Prostate gland (tissue), 2 donors: ENCODE measurements around the gene KCND2. TPM values are rescaled to one million over a fixed set of nuclear protein-coding genes. Genes with fewer than 3 reads are reported as not detected.
"Not testable (repeated sequence)": the region's sequence is repeated elsewhere in the genome, so short reads cannot be mapped to it uniquely, and the experiment has no call there.

Experiments used
- DNase-seq: peaks from one replicate; pipeline ENCODE4 v3.0.0-alpha.2; 2019; ENCODE audit warnings: low spot score
- H3K27ac ChIP-seq, 2 donors: fragments of 200-600 bp; sonication (generic); 2 replicates each; pipeline ENCODE4 v1.5.1; 2017 to 2019
- H3K27me3 ChIP-seq: fragments of 200-600 bp; sonication (generic); replicated peaks from 2 replicates; pipeline ENCODE4 v1.5.1; 2019; ENCODE audit not compliant: insufficient read depth
- H3K36me3 ChIP-seq, 2 donors: fragments of 200-600 bp; sonication (generic); 1 replicate in 1 of 2; 2 replicates in 1 of 2; pipeline versions ENCODE4 v1.5.1 to v1.8.1; 2017 to 2019
- H3K4me1 ChIP-seq: fragments of 200-600 bp; sonication (generic); replicated peaks from 2 replicates; pipeline ENCODE4 v1.5.1; 2019
- H3K4me3 ChIP-seq, 2 donors: fragments of 200-600 bp; sonication (generic); 2 replicates each; pipeline ENCODE4 v1.5.1; 2017 to 2019
- H3K9me3 ChIP-seq: fragments of 200-600 bp; sonication (generic); 2 replicates; pipeline ENCODE4 v1.5.1; 2017
- POLR2A ChIP-seq: fragments of 450-650 bp; IDR thresholded peaks from one replicate; pipeline ENCODE4 v1.6.1; 2016; ENCODE audit warnings: antibody characterized with exemption, mild to moderate bottlenecking
- POLR2AphosphoS5 ChIP-seq: sonication (generic); formaldehyde crosslinking; IDR thresholded peaks from one replicate; pipeline ENCODE4 v1.6.1; 2017; ENCODE audit warnings: antibody characterized with exemption
- WGBS: methylation state at CpG from one replicate; pipeline ENCODE4 v1.1.5; 2018; 5-methylcytosine and 5-hydroxymethylcytosine counted together
- intact Hi-C: fragments of 100-400 bp; cut with DNase I; formaldehyde crosslinking; loops from one replicate; pipeline ENCODE4 v1.14.2; 2022
- total RNA-seq, 2 donors: library from RNA; depleted of rRNA; stranded (reverse); fragments of >200 nt; gene quantifications; one replicate each; pipeline ENCODE4 v1.1.0, GENCODE V29; 2016
- TF ChIP-seq, protein P1 (sequence below), 4 experiments: fragments of 200-600 bp in 2 of 4; fragments of 450-650 bp in 2 of 4; sonication (generic) in 2 of 4; IDR thresholded peaks; 1 replicate in 3 of 4; 2 replicates in 1 of 4; pipeline ENCODE4 v1.5.1; 2016 to 2019; ENCODE audit warnings: antibody characterized with exemption in 4 of 4, mild to moderate bottlenecking in 2 of 4, moderate library complexity in 2 of 4

The KCND2 gene
- total RNA-seq, 2 donors from 2014 or later, result 3.0 TPM; not detected in 1

DNA sequence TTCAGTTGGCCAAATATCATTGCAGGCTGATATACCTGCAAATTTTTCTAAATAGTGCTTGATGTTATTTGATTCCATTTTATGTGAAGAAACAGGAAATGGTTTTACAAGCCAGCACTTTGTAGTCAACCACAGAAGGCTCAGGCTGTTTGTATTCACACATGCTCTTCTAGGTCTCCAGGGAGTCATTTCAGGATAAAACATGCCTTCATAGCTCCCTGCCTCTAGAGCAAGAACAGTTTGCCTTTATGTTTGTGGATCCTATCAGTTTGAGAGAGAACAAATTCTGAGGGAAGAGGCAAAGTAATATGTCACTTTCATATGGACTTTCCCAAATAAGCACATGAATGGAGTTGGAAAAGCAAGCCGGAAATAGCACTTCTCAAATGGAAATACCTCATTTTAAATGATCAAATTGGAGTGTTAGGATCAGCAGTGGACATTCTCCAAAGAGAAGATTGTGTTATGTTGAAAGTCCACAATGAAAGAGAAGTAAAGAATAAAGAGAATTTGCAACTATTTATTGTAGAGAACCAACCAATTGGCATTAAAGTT is 277.6 kb downstream of the KCND2 start:
- DNase-seq, result no peak
- 62% methylated on average over 1 of the region's 1 CpG for WGBS
- no peaks in the 10 kb centered on the region for H3K27me3 ChIP-seq
- H3K4me3 ChIP-seq, result no peak overlapping the region
- H3K36me3 ChIP-seq, result no peaks in the 10 kb centered on the region
- intact Hi-C loops, result no loop called here
- no peak overlapping the region for H3K27ac ChIP-seq
- no peaks in the 10 kb centered on the region for H3K9me3 ChIP-seq
- H3K4me1 ChIP-seq, result no peaks in the 10 kb centered on the region
- TF ChIP-seq POLR2A (no peak), POLR2AphosphoS5 (no peak)
- TF ChIP-seq, protein P1, sequence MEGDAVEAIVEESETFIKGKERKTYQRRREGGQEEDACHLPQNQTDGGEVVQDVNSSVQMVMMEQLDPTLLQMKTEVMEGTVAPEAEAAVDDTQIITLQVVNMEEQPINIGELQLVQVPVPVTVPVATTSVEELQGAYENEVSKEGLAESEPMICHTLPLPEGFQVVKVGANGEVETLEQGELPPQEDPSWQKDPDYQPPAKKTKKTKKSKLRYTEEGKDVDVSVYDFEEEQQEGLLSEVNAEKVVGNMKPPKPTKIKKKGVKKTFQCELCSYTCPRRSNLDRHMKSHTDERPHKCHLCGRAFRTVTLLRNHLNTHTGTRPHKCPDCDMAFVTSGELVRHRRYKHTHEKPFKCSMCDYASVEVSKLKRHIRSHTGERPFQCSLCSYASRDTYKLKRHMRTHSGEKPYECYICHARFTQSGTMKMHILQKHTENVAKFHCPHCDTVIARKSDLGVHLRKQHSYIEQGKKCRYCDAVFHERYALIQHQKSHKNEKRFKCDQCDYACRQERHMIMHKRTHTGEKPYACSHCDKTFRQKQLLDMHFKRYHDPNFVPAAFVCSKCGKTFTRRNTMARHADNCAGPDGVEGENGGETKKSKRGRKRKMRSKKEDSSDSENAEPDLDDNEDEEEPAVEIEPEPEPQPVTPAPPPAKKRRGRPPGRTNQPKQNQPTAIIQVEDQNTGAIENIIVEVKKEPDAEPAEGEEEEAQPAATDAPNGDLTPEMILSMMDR (IDR thresholded peaks at IDR 0.05), result no peak

DNA sequence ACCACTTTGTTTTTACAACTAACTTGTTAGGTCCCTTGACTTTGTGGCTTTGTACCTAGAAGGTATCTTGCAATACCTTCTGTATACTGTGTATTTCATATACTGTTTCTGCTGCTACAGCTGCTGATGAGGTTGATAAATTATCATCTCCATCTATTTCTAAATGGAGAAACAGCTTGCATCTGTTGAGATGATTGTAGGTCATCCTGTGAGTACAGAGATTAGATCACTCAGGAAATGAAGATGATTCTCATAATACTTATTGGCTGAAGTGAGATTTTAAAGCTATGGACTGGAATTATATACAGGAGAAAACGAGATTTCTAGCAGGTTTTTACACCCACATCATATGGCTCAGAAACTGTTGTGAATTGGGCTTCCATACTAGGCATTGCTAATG is 280.5 kb downstream of the KCND2 start:
- Histone ChIP-seq H3K27ac (no peak overlapping the region), H3K36me3 (no peaks in the 10 kb centered on the region), H3K4me1 (no peaks in the 10 kb centered on the region), H3K27me3 (no peaks in the 10 kb centered on the region), H3K9me3 (no peaks in the 10 kb centered on the region), H3K4me3 (no peak overlapping the region)
- 0% methylated on average over 1 of the region's 1 CpG for WGBS
- intact Hi-C loops, result no loop called here
- TF ChIP-seq, protein P1 (IDR thresholded peaks at IDR 0.05), result no peak
- no peak for TF ChIP-seq POLR2AphosphoS5
- no peak for TF ChIP-seq POLR2A
- DNase-seq, result no peak

DNA sequence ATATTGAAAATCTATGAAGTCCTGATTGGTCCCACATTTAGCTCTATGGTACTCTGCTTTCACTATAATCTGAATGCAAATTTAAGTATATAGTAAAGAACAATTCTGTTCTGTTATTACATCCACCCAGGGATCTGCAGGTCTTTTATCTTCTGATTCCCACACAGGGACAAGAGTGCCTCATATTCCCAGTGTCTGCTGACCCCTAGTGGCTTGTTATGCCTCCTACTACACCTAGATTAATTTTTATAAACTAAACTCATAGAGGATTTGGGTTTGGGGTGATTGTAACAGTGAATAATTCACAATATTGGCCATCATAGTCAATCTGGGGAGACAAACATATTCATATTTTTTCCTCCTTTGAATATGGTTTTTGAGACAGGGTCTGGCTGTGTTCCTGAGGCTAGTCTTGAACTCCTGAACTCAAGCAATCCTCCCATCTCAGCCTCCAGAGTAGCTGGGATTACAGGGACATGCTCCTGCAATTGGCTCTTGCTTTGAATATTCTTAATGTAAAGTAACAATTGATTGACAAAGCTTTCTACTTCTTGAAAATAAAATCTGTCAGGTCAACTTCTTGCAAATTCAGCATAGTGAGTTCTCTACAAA is 282.1 kb downstream of the KCND2 start:
- Histone ChIP-seq H3K4me3 (no peak overlapping the region), H3K36me3 (no peaks in the 10 kb centered on the region), H3K27me3 (no peaks in the 10 kb centered on the region), H3K27ac (no peak overlapping the region), H3K4me1 (no peaks in the 10 kb centered on the region), H3K9me3 (no peaks in the 10 kb centered on the region)
- intact Hi-C loops, result no loop called here
- no peak for DNase-seq
- TF ChIP-seq, protein P1 (IDR thresholded peaks at IDR 0.05), result peak in 3 of 4 experiments; percentile 26 to 46 (median 37)
- TF ChIP-seq POLR2AphosphoS5, result no peak

DNA sequence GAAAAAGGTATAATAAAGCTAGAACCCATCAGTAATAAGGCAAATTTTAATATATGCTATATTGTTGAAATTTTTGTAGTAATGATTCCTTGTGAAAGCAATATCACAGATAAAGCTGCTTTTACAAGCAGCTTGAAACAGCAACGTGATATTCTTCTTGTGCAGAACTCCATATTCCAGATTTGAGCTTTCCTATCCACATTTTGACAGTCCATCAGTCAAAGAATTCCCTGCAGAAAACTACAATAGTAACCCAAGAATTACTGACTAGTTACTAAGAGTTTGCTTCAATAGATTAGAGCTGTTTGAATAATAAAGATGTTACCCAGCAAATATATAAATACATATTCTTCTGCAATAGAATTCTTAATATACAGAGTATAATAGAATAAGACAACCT is 291.2 kb downstream of the KCND2 start:
- intact Hi-C loops, result no loop called here
- Histone ChIP-seq H3K27ac (no peak overlapping the region), H3K4me3 (no peak overlapping the region), H3K27me3 (no peaks in the 10 kb centered on the region), H3K4me1 (no peaks in the 10 kb centered on the region), H3K36me3 (no peaks in the 10 kb centered on the region), H3K9me3 (no peaks in the 10 kb centered on the region)
- DNase-seq, result no peak
- TF ChIP-seq POLR2AphosphoS5 (no peak), POLR2A (no peak)
- TF ChIP-seq, protein P1 (IDR thresholded peaks at IDR 0.05), result no peak
- WGBS, result 64% methylated on average over 1 of the region's 1 CpG

DNA sequence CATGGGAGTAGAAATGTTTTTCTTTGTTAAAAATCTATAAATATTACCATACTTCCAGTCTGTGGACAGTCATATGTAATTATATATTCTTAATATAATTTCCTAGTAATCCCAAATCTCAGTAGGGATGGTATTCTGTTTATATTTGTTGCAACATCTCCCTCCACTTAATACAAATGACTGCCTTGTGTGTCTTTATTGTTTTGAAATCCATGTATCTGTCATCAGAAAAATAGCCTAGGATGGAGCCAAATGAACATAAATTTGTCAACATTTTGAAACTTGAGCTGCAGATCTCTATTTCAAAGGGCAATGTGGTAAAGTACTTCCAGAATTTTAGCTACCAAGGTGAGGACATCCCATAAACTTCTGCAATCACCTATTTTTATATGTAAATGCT is 294.2 kb downstream of the KCND2 start:
- Histone ChIP-seq H3K27ac (no peak overlapping the region), H3K9me3 (no peaks in the 10 kb centered on the region), H3K36me3 (no peaks in the 10 kb centered on the region), H3K4me3 (no peak overlapping the region), H3K4me1 (no peaks in the 10 kb centered on the region), H3K27me3 (no peaks in the 10 kb centered on the region)
- no peak for DNase-seq
- TF ChIP-seq POLR2A (no peak), POLR2AphosphoS5 (no peak)
- TF ChIP-seq, protein P1 (IDR thresholded peaks at IDR 0.05), result no peak
- intact Hi-C loops, result no loop called here

DNA sequence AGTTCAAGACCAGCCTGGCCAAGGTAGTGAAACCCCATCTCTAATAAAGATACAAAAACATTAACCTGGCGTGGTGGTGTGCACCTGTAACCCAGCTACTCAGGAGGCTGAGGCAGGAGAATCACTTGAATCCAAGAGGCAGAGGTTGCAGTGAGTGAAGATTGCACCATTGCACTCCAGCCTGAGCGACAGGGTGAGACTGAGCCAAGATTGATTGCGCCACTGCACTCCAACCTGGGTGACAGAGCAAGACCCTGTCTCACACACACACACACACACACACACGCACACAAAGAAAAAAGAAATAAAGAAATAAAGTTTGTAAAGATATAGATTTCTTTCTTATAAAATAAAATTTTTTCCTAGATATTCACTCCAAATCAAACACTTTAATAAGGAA is 305.7 kb downstream of the KCND2 start:
- H3K9me3 ChIP-seq, intact Hi-C loops, H3K27ac ChIP-seq, DNase-seq, H3K4me3 ChIP-seq, H3K4me1 ChIP-seq, H3K27me3 ChIP-seq, H3K36me3 ChIP-seq: not testable (repeated sequence)
- 94% methylated on average over 4 of the region's 4 CpGs for WGBS
